HepG2 (cell line): ENCODE data around the gene SYT1. TPM values are rescaled to one million over a fixed set of nuclear protein-coding genes. Genes with fewer than 3 reads are reported as not detected.

Experiments used
- ATAC-seq: fragments of 200-7000 bp; cut with Tn5 transposase; 3 replicates; pipeline ENCODE4 v1.9.1; 2020; ENCODE audit warnings: mild to moderate bottlenecking, moderate library complexity
- BruUV-seq: library from RNA; stranded (reverse); fragments of 400-500 nt; replicated peaks from 2 replicates; lab custom pipeline; 2021; lab: Mats Ljungman, UMichigan
- CTCF ChIA-PET: fragments of 300-600 bp; formaldehyde crosslinking; extraction: SDS; loops from one replicate; lab custom pipeline; 2021; ENCODE audit warnings: low total read pairs, inconsistent platforms, low intra/inter-chr PET ratio; lab: Yijun Ruan, JAX
- POLR2A ChIA-PET: fragments of 350-600 bp; sonication (Branson Sonifier 250); formaldehyde crosslinking; loops from one replicate; lab custom pipeline; 2020; ENCODE audit warnings: antibody characterized with exemption, inconsistent platforms; lab: Yijun Ruan, JAX
- DNase-seq: peaks from one replicate; pipeline ENCODE4 v3.0.0-alpha.2; 2015; ENCODE audit warnings: low spot score
- FAIRE-seq: peaks from 3 replicates; lab custom pipeline; 2011; peaks lifted over from hg19 to GRCh38; lab: Jason Lieb, UNC
- H2AFZ ChIP-seq: one replicate; pipeline ENCODE4 v1.6.1; 2011; ENCODE audit warnings: low read length, inconsistent platforms
- H3K27ac ChIP-seq: fragments of 300-600 bp; 3 replicates; pipeline ENCODE4 v1.8.0; 2011; ENCODE audit warnings: mixed run types, mild to moderate bottlenecking, mixed read lengths, low read length, inconsistent platforms; ENCODE audit not compliant: insufficient read depth; ENCODE audit errors: extremely low read length
- H3K27me3 ChIP-seq, 2 experiments: fragments of 200-600 bp in 1 of 2; 2 replicates in 1 of 2; 3 replicates in 1 of 2; pipeline versions ENCODE4 v1.6.0 to v1.8.0; 2011; ENCODE audit warnings: low read length in 2 of 2, mild to moderate bottlenecking in 2 of 2, moderate library complexity in 2 of 2, inconsistent platforms in 1 of 2; ENCODE audit not compliant: insufficient read depth in 2 of 2, control insufficient read depth in 1 of 2
- H3K36me3 ChIP-seq, 2 experiments: fragments of 200-600 bp in 1 of 2; replicated peaks in 1 of 2; 2 replicates in 1 of 2; 3 replicates in 1 of 2; pipeline versions ENCODE4 v1.5.1 to v1.8.0; 2011; ENCODE audit warnings: low read length in 2 of 2, inconsistent platforms in 1 of 2; ENCODE audit not compliant: insufficient read depth in 2 of 2, control insufficient read depth in 1 of 2
- H3K4me1 ChIP-seq: 2 replicates; pipeline ENCODE4 v1.5.1; 2012; ENCODE audit warnings: low read length, inconsistent platforms; ENCODE audit not compliant: insufficient read depth
- H3K4me2 ChIP-seq: 2 replicates; pipeline ENCODE4 v1.6.0; 2011; ENCODE audit warnings: low read depth, low read length, inconsistent platforms
- H3K4me3 ChIP-seq, 3 experiments: fragments of 200-600 bp in 1 of 3; sonication (generic), shearing (Covaris generic) in 1 of 3; replicated peaks in 1 of 3; 2 replicates each; pipeline ENCODE4 v1.5.1; 2011 to 2016; ENCODE audit warnings: low read length in 3 of 3, inconsistent platforms in 2 of 3, low read depth in 2 of 3, mild to moderate bottlenecking in 2 of 3, control low read depth in 1 of 3, mixed read lengths in 1 of 3; ENCODE audit not compliant: insufficient read depth in 1 of 3
- H3K79me2 ChIP-seq: one replicate; pipeline ENCODE4 v1.6.1; 2011; ENCODE audit warnings: low read length, inconsistent platforms; ENCODE audit not compliant: insufficient read depth
- H3K9ac ChIP-seq: 2 replicates; pipeline ENCODE4 v1.6.0; 2011; ENCODE audit warnings: mild to moderate bottlenecking, low read depth, low read length, inconsistent platforms; ENCODE audit not compliant: insufficient read depth
- H3K9me3 ChIP-seq: 2 replicates; pipeline ENCODE4 v1.5.1; 2012; ENCODE audit warnings: mild to moderate bottlenecking, low read length
- H4K20me1 ChIP-seq: 2 replicates; pipeline ENCODE4 v1.6.0; 2011; ENCODE audit warnings: inconsistent platforms, mild to moderate bottlenecking, low read length, moderate library complexity; ENCODE audit not compliant: insufficient read depth
- HOXA3 ChIP-seq: sonication (generic); formaldehyde crosslinking; IDR thresholded peaks from 2 replicates; pipeline ENCODE4 v1.5.0; 2020; ENCODE audit warnings: missing genetic modification reagents
- MTF1 ChIP-seq: sonication (generic); formaldehyde crosslinking; IDR thresholded peaks from 2 replicates; pipeline ENCODE4 v1.5.0; 2020; ENCODE audit warnings: missing genetic modification reagents
- SMAD9 ChIP-seq: sonication (generic); formaldehyde crosslinking; IDR thresholded peaks from 2 replicates; pipeline ENCODE4 v1.5.1; 2020; ENCODE audit warnings: mild to moderate bottlenecking, missing genetic modification reagents
- ZBTB26 ChIP-seq: IDR thresholded peaks from 2 replicates; pipeline ENCODE4 v1.6.1; 2016; ENCODE audit warnings: missing compliant biosample characterization, missing genetic modification reagents, borderline replicate concordance
- ZNF234 ChIP-seq: sonication (generic); formaldehyde crosslinking; conservative IDR thresholded peaks from 2 replicates; pipeline ENCODE4 v1.5.1; 2020; ENCODE audit warnings: mild to moderate bottlenecking, missing genetic modification reagents
- ZNF292 ChIP-seq: sonication (generic); formaldehyde crosslinking; IDR thresholded peaks from 2 replicates; pipeline ENCODE4 v1.8.1; 2022; ENCODE audit warnings: mild to moderate bottlenecking, low read depth, missing genetic modification reagents, borderline replicate concordance
- ZNF318 ChIP-seq: sonication (generic); formaldehyde crosslinking; IDR thresholded peaks from 2 replicates; pipeline ENCODE4 v1.4.0; 2020; ENCODE audit warnings: mild to moderate bottlenecking, missing genetic modification reagents
- ZSCAN20 ChIP-seq: sonication (generic); formaldehyde crosslinking; IDR thresholded peaks from 2 replicates; pipeline ENCODE4 v1.4.0; 2020; ENCODE audit warnings: missing genetic modification reagents, mild to moderate bottlenecking, borderline replicate concordance
- WGBS: methylation state at CpG from one replicate; pipeline ENCODE4 v1.1.6; 2017; ENCODE audit warnings: low lambda C conversion rate; 5-methylcytosine and 5-hydroxymethylcytosine counted together
- in situ Hi-C: cut with HindIII; loops from 2 replicates; pipeline ENCODE4 v1.10.0; 2017; ENCODE audit warnings: low pct_unique_long_range_greater_than_20kb; ENCODE audit not compliant: extremely low pct_ligation_motif_present
- intact Hi-C: fragments of 100-400 bp; cut with micrococcal nuclease; formaldehyde crosslinking; loops from one replicate; pipeline ENCODE4 v1.10.0; 2022; ENCODE audit not compliant: unreplicated experiment
- polyA plus RNA-seq, 8 experiments: library from polyadenylated mRNA; depleted of rRNA in 3 of 8; stranded (reverse) in 7 of 8; unstranded in 1 of 8; fragments of >200 nt; fragmentation: Illumina TruSeq in 4 of 8; extraction: Trizol in 4 of 8; gene quantifications; 2 replicates each; pipeline versions ENCODE4 v1.2.1 to v1.2.3, GENCODE V29; 2011 to 2016; ENCODE audit warnings: low read depth in 4 of 8, missing spikeins in 1 of 8, mixed read lengths in 1 of 8; ENCODE audit not compliant: insufficient read depth in 1 of 8
- total RNA-seq, 5 experiments: library from RNA; depleted of rRNA; stranded (reverse); fragments of >200 nt; fragmentation: Illumina TruSeq; extraction: Trizol; gene quantifications; 2 replicates each; pipeline ENCODE4 v1.2.3, GENCODE V29; 2016; ENCODE audit warnings: low read depth in 1 of 5

The SYT1 gene
- total and polyA plus RNA-seq, 2 of the 13 experiments (the other 11 are each of a cell fraction or from before 2014, with no cell fraction given): not detected

GRCh38 chr12:79223210-79223609, 358.6 kb downstream of the SYT1 start (continued):
- TF ChIP-seq HOXA3 (CRISPR knock-in tag): no peak

GRCh38 chr12:79223761-79224160, 359.2 kb downstream of the SYT1 start:
- TF ChIP-seq ZNF234 (CRISPR knock-in tag) (no peak), MTF1 (CRISPR knock-in tag) (no peak), ZNF292 (CRISPR knock-in tag) (no peak)
- no peaks in the 10 kb centered on the region for H3K79me2 ChIP-seq
- H3K4me1 ChIP-seq: no peaks in the 10 kb centered on the region
- H2AFZ ChIP-seq: no peak overlapping the region
- H3K4me2 ChIP-seq: no peak overlapping the region
- ATAC-seq (no peak), FAIRE-seq (no peak), DNase-seq (no peak)
- WGBS: 0% methylated on average over 2 of the region's 2 CpGs
- no peak overlapping the region for H3K4me3 ChIP-seq
- CTCF ChIA-PET: no interaction called here
- H3K9me3 ChIP-seq: peaks cover 5% of the 10 kb centered on the region; the same call in 1 of the 2 replicates
- no peaks in the 10 kb centered on the region; a peak in 1 of 5 replicates for H3K27me3 ChIP-seq
- in situ Hi-C loops (no loop called here), intact Hi-C loops (no loop called here)
- no peaks in the 10 kb centered on the region for H3K36me3 ChIP-seq
- POLR2A ChIA-PET: no interaction called here
- H4K20me1 ChIP-seq: no peaks in the 10 kb centered on the region
- H3K27ac ChIP-seq: no peak overlapping the region
- no TSS peak for BruUV-seq
- H3K9ac ChIP-seq: no peak overlapping the region

GRCh38 chr12:79227091-79227490, 362.5 kb downstream of the SYT1 start:
- ChIA-PET POLR2A (no interaction called here), CTCF (no interaction called here)
- intact Hi-C loops (no loop called here), in situ Hi-C loops (no loop called here)
- no peak for DNase-seq
- WGBS: 0% methylated on average over 1 of the region's 1 CpG
- Histone ChIP-seq H2AFZ (no peak overlapping the region), H3K9me3 (peaks cover under 1% of the 10 kb centered on the region; the same call in 1 of the 2 replicates), H3K36me3 (no peaks in the 10 kb centered on the region), H3K4me2 (no peak overlapping the region), H4K20me1 (no peaks in the 10 kb centered on the region), H3K4me3 (no peak overlapping the region), H3K79me2 (no peaks in the 10 kb centered on the region), H3K27me3 (no peaks in the 10 kb centered on the region; a peak in 1 of 5 replicates), H3K4me1 (no peaks in the 10 kb centered on the region), H3K9ac (no peak overlapping the region), H3K27ac (no peak overlapping the region)
- BruUV-seq: no TSS peak
- no peak for ATAC-seq
- FAIRE-seq: no peak
- TF ChIP-seq ZSCAN20 (CRISPR knock-in tag) (no peak), SMAD9 (no peak), ZBTB26 (no peak), ZNF318 (CRISPR knock-in tag) (no peak)
